Neuronal stem cell (in vitro differentiated cells): ENCODE data around the gene PRKN.

Experiments used
- DNase-seq: peaks from one replicate; pipeline ENCODE4 v3.0.0-alpha.2; 2013; ENCODE audit warnings: low spot score
- H2AFZ ChIP-seq: one replicate; pipeline ENCODE4 v1.6.1; 2013; ENCODE audit warnings: mild to moderate bottlenecking, low read length, inconsistent platforms
- H2AK5ac ChIP-seq: 2 replicates; pipeline ENCODE4 v1.6.1; 2013; ENCODE audit warnings: low read depth, mild to moderate bottlenecking, inconsistent platforms, low read length, moderate library complexity, mixed read lengths
- H2BK120ac ChIP-seq: 2 replicates; pipeline ENCODE4 v1.6.1; 2013; ENCODE audit warnings: low read depth, mild to moderate bottlenecking, inconsistent platforms, low read length, moderate library complexity, mixed read lengths
- H2BK12ac ChIP-seq: one replicate; pipeline ENCODE4 v1.6.1; 2013; ENCODE audit warnings: low read length, inconsistent platforms
- H2BK15ac ChIP-seq: 2 replicates; pipeline ENCODE4 v1.6.1; 2013; ENCODE audit warnings: mild to moderate bottlenecking, low read length, inconsistent platforms, mixed read lengths
- H2BK5ac ChIP-seq: one replicate; pipeline ENCODE4 v1.6.1; 2013; ENCODE audit warnings: inconsistent platforms, mild to moderate bottlenecking, low read length, moderate library complexity
- H3K14ac ChIP-seq: one replicate; pipeline ENCODE4 v1.6.1; 2013; ENCODE audit warnings: low read length, inconsistent platforms
- H3K18ac ChIP-seq: 2 replicates; pipeline ENCODE4 v1.6.1; 2013; ENCODE audit warnings: low read length, inconsistent platforms
- H3K23ac ChIP-seq: 2 replicates; pipeline ENCODE4 v1.6.1; 2013; ENCODE audit warnings: low read depth, mild to moderate bottlenecking, mixed read lengths, low read length, inconsistent platforms; ENCODE audit not compliant: poor library complexity
- H3K27ac ChIP-seq: replicated peaks from 3 replicates; pipeline ENCODE4 v1.5.1; 2013; ENCODE audit warnings: low read length, inconsistent platforms
- H3K27me3 ChIP-seq, 3 experiments: 2 replicates each; pipeline ENCODE4 v1.6.1; 2013; ENCODE audit warnings: low read length in 3 of 3, mild to moderate bottlenecking in 2 of 3, inconsistent platforms in 1 of 3, low read depth in 1 of 3, mixed read lengths in 1 of 3, moderate library complexity in 1 of 3; ENCODE audit not compliant: control insufficient read depth in 3 of 3, insufficient read depth in 3 of 3
- H3K36me3 ChIP-seq, 2 donors: replicated peaks in 1 of 2; 2 replicates each; pipeline ENCODE4 v1.6.1; 2013; ENCODE audit warnings: low read length in 2 of 2; ENCODE audit not compliant: control insufficient read depth in 2 of 2, insufficient read depth in 2 of 2
- H3K4ac ChIP-seq: 2 replicates; pipeline ENCODE4 v1.6.1; 2013; ENCODE audit warnings: inconsistent platforms, mild to moderate bottlenecking, low read length, moderate library complexity
- H3K4me1 ChIP-seq, 2 donors: 1 replicate in 1 of 2; 2 replicates in 1 of 2; pipeline ENCODE4 v1.6.1; 2013; ENCODE audit warnings: low read length in 2 of 2, low read depth in 1 of 2; ENCODE audit not compliant: control insufficient read depth in 2 of 2, insufficient read depth in 1 of 2
- H3K4me2 ChIP-seq: one replicate; pipeline ENCODE4 v1.6.1; 2013; ENCODE audit warnings: mild to moderate bottlenecking, low read length, inconsistent platforms; ENCODE audit not compliant: insufficient read depth, poor library complexity, severe bottlenecking
- H3K4me3 ChIP-seq, 2 donors: 2 replicates each; pipeline ENCODE4 v1.5.1; 2013; ENCODE audit warnings: low read length in 2 of 2, mild to moderate bottlenecking in 2 of 2, inconsistent platforms in 1 of 2, moderate library complexity in 1 of 2
- H3K79me1 ChIP-seq: one replicate; pipeline ENCODE4 v1.6.1; 2013; ENCODE audit warnings: low read depth, mild to moderate bottlenecking, inconsistent platforms, low read length, moderate library complexity
- H3K9ac ChIP-seq: one replicate; pipeline ENCODE4 v1.6.1; 2013; ENCODE audit warnings: mild to moderate bottlenecking, low read depth, low read length, inconsistent platforms; ENCODE audit not compliant: poor library complexity
- H3K9me3 ChIP-seq, 2 donors: replicated peaks in 1 of 2; 2 replicates each; pipeline versions ENCODE3 to v1.6.1; 2013; ENCODE audit warnings: low read length in 2 of 2, mild to moderate bottlenecking in 2 of 2, inconsistent platforms in 1 of 2, low read depth in 1 of 2, mixed read lengths in 1 of 2, moderate library complexity in 1 of 2; ENCODE audit not compliant: control insufficient read depth in 2 of 2, insufficient read depth in 1 of 2
- H4K8ac ChIP-seq: one replicate; pipeline ENCODE4 v1.6.1; 2013; ENCODE audit warnings: low read depth, mild to moderate bottlenecking, inconsistent platforms, low read length, moderate library complexity
- H4K91ac ChIP-seq: one replicate; pipeline ENCODE4 v1.6.1; 2013; ENCODE audit warnings: low read length, low read depth, mild to moderate bottlenecking, inconsistent platforms; ENCODE audit not compliant: poor library complexity
- WGBS, 2 donors: extraction: QIAGEN DNeasy Blood & Tissue Kit; methylation state at CpG; one replicate each; pipeline ENCODE4 v1.1.7; 2013; ENCODE audit warnings: missing lambda C conversion rate in 2 of 2, mixed read lengths in 1 of 2; ENCODE audit not compliant: insufficient read length in 2 of 2, insufficient replicate concordance in 1 of 2; ENCODE audit errors: extremely low coverage in 2 of 2; 5-methylcytosine and 5-hydroxymethylcytosine counted together

Gene PRKN

DNA sequence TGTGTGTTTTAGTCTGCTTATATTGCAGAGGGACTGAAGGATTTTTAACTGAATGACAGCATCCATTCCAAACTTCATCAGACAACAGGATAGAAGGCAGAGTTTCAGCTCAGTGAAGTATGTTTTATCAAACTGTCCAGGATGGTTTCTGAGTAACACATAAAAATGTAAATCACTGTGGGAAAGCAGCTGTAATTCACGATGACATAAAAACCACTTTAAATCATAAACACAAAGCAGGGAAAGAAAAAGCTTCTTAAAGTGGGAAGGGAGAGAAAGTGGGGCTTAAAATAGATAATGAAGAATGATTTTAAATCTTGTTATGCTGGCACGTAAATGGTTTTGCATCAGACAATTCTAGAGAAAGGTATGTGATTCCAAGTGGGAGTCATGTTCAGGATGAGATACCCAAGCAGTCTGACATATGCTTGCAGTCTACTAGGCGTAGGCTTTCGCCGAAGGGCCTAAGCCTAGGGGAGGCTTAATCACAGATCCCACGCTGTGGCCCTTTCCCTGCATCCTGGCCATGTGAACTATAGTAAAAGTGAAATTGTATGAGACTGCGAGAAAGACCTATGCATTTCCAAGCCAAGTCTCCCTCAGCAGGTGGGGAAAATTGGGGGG lies 610.6 kb downstream of the PRKN start:
- no CpG with 5 or more reads among the region's 7 CpGs for WGBS, 2 donors

DNA sequence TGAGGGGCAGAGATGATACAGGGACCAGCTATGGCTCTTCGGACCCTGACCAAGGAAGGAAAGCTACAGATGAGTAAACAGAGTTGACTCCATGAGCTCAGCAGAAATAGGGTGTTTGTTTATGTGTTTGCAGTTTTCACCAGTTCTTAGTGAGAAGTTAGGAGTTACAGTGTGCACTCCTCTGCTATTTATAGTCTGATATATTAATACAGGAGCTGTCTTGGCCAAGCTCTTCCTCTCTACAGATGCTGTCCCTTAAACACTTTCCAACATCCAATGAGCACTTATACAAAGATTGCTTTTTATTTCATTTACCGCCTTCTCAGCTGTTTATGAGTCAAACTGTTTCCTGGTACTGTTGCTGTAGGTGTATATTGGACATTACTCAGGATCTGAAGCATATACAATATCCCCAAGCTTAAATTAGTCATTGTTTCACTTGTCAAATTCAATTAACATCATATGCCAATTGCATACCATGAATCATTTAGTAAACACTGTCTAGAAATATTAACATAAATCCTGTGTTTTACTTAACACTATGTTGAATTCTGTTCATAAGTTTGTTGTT lies 618.0 kb downstream of the PRKN start:
- Histone ChIP-seq H3K27me3 (no peaks in the 10 kb centered on the region), H3K4ac (no peak overlapping the region), H3K9me3 (no peaks in the 10 kb centered on the region), H3K9ac (no peak overlapping the region), H3K27ac (no peak overlapping the region), H3K14ac (no peak overlapping the region), H2BK15ac (no peak overlapping the region), H2BK5ac (no peak overlapping the region), H2BK12ac (no peak overlapping the region), H3K23ac (no peak overlapping the region), H2AFZ (no peak overlapping the region), H2BK120ac (no peak overlapping the region), H3K4me1 (peaks cover 2 to 7% of the 10 kb centered on the region in 2 donors), H3K4me2 (no peak overlapping the region), H3K4me3 (no peak overlapping the region), H3K18ac (no peak overlapping the region), H4K91ac (no peak overlapping the region), H2AK5ac (no peak overlapping the region), H3K79me1 (no peaks in the 10 kb centered on the region), H4K8ac (no peak overlapping the region), H3K36me3 (no peaks in the 10 kb centered on the region)
- WGBS, 2 donors: no CpG with 5 or more reads among the region's 2 CpGs
- DNase-seq: no peak

More for the DNA sequence above, 610.6 kb downstream of the PRKN start:
- Histone ChIP-seq H2BK120ac (no peak overlapping the region), H3K9ac (no peak overlapping the region), H3K4me3 (no peak overlapping the region), H3K4me1 (no peaks in the 10 kb centered on the region), H3K9me3 (no peaks in the 10 kb centered on the region), H3K36me3 (no peaks in the 10 kb centered on the region), H3K18ac (no peak overlapping the region), H3K79me1 (no peaks in the 10 kb centered on the region), H3K27me3 (no peaks in the 10 kb centered on the region), H2AFZ (no peak overlapping the region), H4K8ac (no peak overlapping the region), H3K4ac (no peak overlapping the region), H3K27ac (no peak overlapping the region), H3K14ac (no peak overlapping the region), H4K91ac (no peak overlapping the region), H2BK15ac (no peak overlapping the region), H3K23ac (no peak overlapping the region), H2BK12ac (no peak overlapping the region), H3K4me2 (no peak overlapping the region), H2AK5ac (no peak overlapping the region), H2BK5ac (no peak overlapping the region)
- no peak for DNase-seq

- Histone ChIP-seq H3K4me3 (no peak overlapping the region), H3K23ac (no peak overlapping the region), H3K4me1 (peaks cover 2 to 7% of the 10 kb centered on the region in 2 donors), H2BK12ac (no peak overlapping the region), H2BK5ac (no peak overlapping the region), H3K18ac (no peak overlapping the region), H3K4ac (no peak overlapping the region), H4K8ac (no peak overlapping the region), H2AK5ac (no peak overlapping the region), H3K36me3 (no peaks in the 10 kb centered on the region), H2BK15ac (no peak overlapping the region), H3K79me1 (no peaks in the 10 kb centered on the region), H3K27ac (no peak overlapping the region), H3K27me3 (no peaks in the 10 kb centered on the region), H3K4me2 (no peak overlapping the region), H4K91ac (no peak overlapping the region), H2BK120ac (no peak overlapping the region), H3K9me3 (no peaks in the 10 kb centered on the region), H3K9ac (no peak overlapping the region), H2AFZ (no peak overlapping the region), H3K14ac (no peak overlapping the region)
- WGBS, 2 donors: no CpG with 5 or more reads among the region's 3 CpGs
- DNase-seq: no peak
Measured at GRCh38 chr6:162108041-162108440, 619.5 kb downstream of the PRKN start.

DNA sequence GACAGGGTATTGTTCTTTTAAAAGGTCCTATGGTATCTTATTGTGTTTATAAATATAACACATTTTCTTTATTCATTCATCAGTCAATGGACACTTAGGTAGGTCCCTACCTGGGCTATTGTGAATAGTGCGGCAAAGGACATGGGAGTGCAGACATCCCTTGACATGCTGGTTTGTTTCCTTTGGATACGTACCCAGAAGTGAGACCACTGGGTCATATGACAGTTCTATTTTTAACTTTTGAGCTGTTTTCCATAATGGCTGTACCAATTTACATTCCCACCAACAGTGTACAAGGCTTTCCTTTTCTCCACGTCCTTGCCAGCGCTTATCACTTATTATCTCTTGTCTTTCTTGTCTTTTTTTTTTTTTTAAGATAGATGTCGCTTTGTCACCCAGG lies 627.5 kb downstream of the PRKN start:
- H3K27ac ChIP-seq: no peak overlapping the region
- no peak overlapping the region for H3K4ac ChIP-seq
- no peak overlapping the region for H3K4me3 ChIP-seq
- H3K4me2 ChIP-seq: no peak overlapping the region
- no peak overlapping the region for H3K14ac ChIP-seq
- no peak overlapping the region for H2AFZ ChIP-seq
- H4K91ac ChIP-seq: no peak overlapping the region
- DNase-seq: no peak
- H3K18ac ChIP-seq: no peak overlapping the region
- H3K9ac ChIP-seq: no peak overlapping the region
- WGBS, 2 donors: no CpG with 5 or more reads among the region's 5 CpGs
- no peak overlapping the region for H2BK15ac ChIP-seq
- H2BK5ac ChIP-seq: no peak overlapping the region
- peaks cover 0 to 3% of the 10 kb centered on the region in 2 donors for H3K9me3 ChIP-seq
- no peaks in the 10 kb centered on the region for H3K4me1 ChIP-seq
- H3K27me3 ChIP-seq: no peaks in the 10 kb centered on the region
- H3K23ac ChIP-seq: no peak overlapping the region
- no peak overlapping the region for H2BK120ac ChIP-seq
- H3K79me1 ChIP-seq: no peaks in the 10 kb centered on the region
- no peak overlapping the region for H2BK12ac ChIP-seq
- no peak overlapping the region for H4K8ac ChIP-seq
- no peak overlapping the region for H2AK5ac ChIP-seq
- H3K36me3 ChIP-seq: no peaks in the 10 kb centered on the region
